Measurements from ENCODE around the gene BORCS8. TPM values are rescaled to one million over a fixed set of nuclear protein-coding genes. Genes with fewer than 3 reads are reported as not detected.
"Not testable (repeated sequence)": the region's sequence is repeated elsewhere in the genome, so short reads cannot be mapped to it uniquely, and the experiment has no call there.

The BORCS8 gene
- 10 to 100 TPM; 16.2 to 19.4 TPM for total RNA-seq
- long read RNA-seq, donor 1, partial matches to known transcripts: 1 of 7 reads
- long read RNA-seq, donor 1, other reads (novel, unspliced or antisense): 0 of 7 reads
- long read RNA-seq, donor 2, transcript BORCS8-202 (6 exons, 1,429 nt): major isoform, 18 of 29 reads
- long read RNA-seq, donor 2, partial matches to known transcripts: 2 of 29 reads
- long read RNA-seq, donor 2, other reads (novel, unspliced or antisense): 8 of 29 reads

- DNase-seq (ENCODE audit: low spot score): peak; percentile 99
- intact Hi-C loops (cut with DNase I): no loop called here
Observed at GRCh38 chr19:19192078-19192882, at the start of gene BORCS8, which contains the start of gene RFXANK. BORCS8 (minus strand) TSS chr19:19192152; CDS start chr19:19192117, 35 bp downstream. RFXANK (plus strand) TSS chr19:19192258; CDS start chr19:19193947, 1,689 bp downstream.

DNA sequence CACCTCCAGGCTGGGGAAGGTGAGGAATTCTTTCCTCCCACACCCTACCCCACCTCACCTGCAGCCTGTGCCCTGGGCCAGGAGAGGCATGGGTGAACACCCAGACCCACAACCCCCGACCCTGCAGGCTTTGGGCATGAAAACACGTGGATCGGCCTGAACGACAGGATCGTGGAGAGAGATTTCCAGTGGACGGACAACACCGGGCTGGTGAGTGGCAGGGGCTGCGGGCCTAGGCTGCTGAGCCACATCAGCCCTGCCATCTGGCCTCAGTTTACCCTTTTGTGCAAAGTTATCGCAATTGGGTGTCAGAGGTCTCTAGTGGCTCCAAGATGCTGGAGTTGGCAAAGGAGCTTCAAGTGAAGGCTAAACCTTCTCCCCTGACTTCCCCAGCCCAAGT is 48.5 kb upstream of the BORCS8 start:
- intact Hi-C loops (cut with DNase I): loop anchor here in 1 of 2 donors (1.0 kb wide), 1 partner anchor 42 kb away; no protein-coding TSS in a partner anchor
- DNase-seq (ENCODE audit: low spot score): no peak

DNA sequence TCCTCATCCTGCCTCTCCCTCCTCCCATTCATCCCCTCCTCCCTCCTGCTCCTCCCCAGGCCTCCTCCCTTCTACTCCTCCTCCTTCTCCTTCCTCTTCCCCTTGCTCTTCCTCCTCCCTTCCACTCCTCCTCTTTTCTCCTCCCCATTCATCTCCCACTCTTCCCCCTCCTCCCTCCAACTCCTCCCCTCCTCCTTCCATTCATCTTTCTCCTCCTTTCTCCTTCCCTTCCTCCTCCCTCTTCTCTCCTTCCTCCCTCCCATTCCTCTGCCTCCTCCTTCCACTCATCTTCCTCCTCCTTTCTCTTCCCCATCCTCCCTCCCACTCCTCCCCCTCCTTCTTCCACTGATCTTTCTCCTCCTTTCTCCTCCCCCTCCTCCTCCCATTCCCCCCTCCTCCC is 47.7 kb upstream of the BORCS8 start:
- intact Hi-C loops (cut with DNase I): loop anchor here in 1 of 2 donors (1.0 kb wide), 1 partner anchor 41 kb away; no protein-coding TSS in a partner anchor
- no peak for DNase-seq (ENCODE audit: low spot score)

DNA sequence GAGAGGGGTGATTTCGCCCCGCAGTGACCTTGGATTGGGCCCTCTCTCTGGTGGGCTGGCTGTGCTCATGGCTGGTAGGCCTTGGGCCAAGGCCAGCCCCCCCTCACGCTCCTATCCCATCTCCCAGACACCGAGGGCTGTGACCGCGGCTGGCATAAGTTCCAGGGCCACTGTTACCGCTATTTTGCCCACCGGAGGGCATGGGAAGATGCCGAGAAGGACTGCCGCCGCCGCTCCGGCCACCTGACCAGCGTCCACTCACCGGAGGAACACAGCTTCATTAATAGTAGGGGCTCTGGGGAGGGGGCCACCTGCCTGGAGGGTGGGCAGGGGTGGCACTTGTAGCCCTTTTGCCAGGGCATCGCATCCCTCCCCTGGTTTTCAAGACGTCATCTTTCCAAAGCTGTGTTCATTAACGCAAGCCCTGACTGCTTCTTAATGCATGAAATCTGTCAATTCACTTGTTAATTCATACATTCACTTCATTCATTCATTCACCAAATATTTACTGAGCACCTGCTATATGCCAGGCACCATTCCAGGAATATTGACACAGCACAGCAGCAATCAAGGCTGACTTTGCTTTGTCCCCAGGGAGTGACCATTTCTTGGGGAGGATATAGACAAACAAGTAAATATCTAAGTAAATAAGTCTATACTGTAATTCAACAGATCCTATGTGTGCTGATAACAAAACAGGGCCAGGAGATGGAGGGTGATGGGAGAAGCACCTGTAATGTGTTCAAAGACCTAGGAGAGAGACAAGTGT is 46.4 kb upstream of the BORCS8 start:
- intact Hi-C loops (cut with DNase I): no loop called here
- no peak for DNase-seq (ENCODE audit: low spot score)

GRCh38 chr19:19236173-19236572 is 44.2 kb upstream of the BORCS8 start:
- DNase-seq (ENCODE audit: low spot score): no peak
- intact Hi-C loops (cut with DNase I): no loop called here

DNA sequence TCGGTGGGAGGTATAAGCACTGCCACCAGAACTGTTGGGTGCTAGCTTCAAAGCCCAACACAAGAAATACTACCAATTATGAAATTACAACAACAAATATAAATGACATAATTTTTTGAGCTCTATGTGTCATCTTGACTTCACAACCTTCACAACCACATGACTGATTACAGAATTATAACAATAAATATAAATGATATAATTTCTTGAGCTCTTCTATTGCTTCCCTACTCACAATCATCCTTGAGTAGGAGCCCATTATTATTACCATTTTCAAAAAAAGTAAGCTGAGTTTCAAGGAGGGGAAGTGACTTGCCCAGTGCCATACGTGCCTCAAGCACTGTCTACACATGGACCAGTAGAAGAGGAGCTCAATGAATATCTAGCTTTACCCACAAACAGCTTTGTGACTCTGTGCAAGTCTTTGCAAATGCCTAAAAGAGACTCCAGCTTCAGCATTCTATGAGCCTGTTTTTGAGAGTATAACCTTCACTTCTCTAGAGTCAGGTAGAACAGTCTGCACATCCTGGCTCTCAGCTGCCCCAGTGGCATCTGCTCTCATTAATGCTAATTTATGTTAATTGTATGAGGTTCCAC is 42.4 kb upstream of the BORCS8 start:
- intact Hi-C loops (cut with DNase I): no loop called here
- no peak for DNase-seq (ENCODE audit: low spot score)

- intact Hi-C loops (cut with DNase I): no loop called here
- no peak for DNase-seq (ENCODE audit: low spot score)
Observed at GRCh38 chr19:19232261-19232721, 40.3 kb upstream of the BORCS8 start.

GRCh38 chr19:19230999-19231398 is 39.0 kb upstream of the BORCS8 start:
- intact Hi-C loops (cut with DNase I): no loop called here

GRCh38 chr19:19229701-19230100 is 37.7 kb upstream of the BORCS8 start:
- DNase-seq (ENCODE audit: low spot score): no peak
- intact Hi-C loops (cut with DNase I): loop anchor here in 1 of 2 donors (5.0 kb wide), 1 partner anchor 1882 kb away; no protein-coding TSS in a partner anchor

More at GRCh38 chr19:19230999-19231398, 39.0 kb upstream of the BORCS8 start:
- DNase-seq (ENCODE audit: low spot score): no peak

- DNase-seq (ENCODE audit: low spot score): no peak
- intact Hi-C loops (cut with DNase I): loop anchor here in 1 of 2 donors (5.0 kb wide), 1 partner anchor 1880 kb away; no protein-coding TSS in a partner anchor
Observed at GRCh38 chr19:19227217-19227616, 35.3 kb upstream of the BORCS8 start.

DNA sequence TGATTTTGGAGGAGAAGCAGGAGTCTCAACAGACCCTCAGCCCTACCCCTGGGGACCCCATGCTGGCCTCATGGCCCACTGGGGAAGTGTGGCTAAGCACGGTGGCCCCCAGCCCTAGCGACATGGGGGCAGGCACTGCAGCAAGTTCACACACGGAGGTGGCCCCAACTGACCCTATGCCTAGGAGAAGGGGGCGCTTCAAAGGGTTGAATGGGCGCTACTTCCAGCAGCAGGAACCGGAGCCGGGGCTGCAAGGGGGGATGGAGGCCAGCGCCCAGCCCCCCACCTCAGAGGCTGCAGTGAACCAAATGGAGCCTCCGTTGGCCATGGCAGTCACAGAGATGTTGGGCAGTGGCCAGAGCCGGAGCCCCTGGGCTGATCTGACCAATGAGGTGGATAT is 34.7 kb upstream of the BORCS8 start:
- intact Hi-C loops (cut with DNase I): loop anchor here in 1 of 2 donors (5.0 kb wide), 1 partner anchor 1879 kb away; no protein-coding TSS in a partner anchor

DNA sequence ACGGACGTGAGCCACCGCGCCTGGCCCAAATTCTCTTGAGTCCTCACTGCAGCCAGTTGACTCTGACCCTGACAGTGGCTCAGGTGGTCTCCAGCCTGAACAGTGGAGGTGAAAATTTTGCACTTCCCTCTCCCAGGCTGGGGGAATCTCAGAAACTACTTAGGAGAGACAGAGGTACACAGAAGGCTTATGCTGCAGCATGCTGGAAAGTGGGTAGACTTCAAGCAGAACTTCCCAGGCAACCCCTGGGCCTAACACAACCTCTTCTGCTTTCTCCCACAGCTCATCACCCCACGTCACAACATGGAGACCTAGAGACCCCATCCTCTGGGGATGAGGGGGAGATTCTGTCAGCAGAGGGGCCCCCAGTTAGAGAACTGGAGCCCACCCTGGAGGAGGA is 34.3 kb upstream of the BORCS8 start:
- no peak for DNase-seq (ENCODE audit: low spot score)
- intact Hi-C loops (cut with DNase I): loop anchor here in 1 of 2 donors (5.0 kb wide), 1 partner anchor 1879 kb away; no protein-coding TSS in a partner anchor

More for the DNA sequence above, 34.7 kb upstream of the BORCS8 start:
- DNase-seq (ENCODE audit: low spot score): no peak

GRCh38 chr19:19224852-19225494 is 33.0 kb upstream of the BORCS8 start:
- intact Hi-C loops (cut with DNase I): loop anchor here in 1 of 2 donors (5.0 kb wide), 1 partner anchor 1878 kb away; no protein-coding TSS in a partner anchor
- peak; percentile 85 for DNase-seq (ENCODE audit: low spot score)

DNA sequence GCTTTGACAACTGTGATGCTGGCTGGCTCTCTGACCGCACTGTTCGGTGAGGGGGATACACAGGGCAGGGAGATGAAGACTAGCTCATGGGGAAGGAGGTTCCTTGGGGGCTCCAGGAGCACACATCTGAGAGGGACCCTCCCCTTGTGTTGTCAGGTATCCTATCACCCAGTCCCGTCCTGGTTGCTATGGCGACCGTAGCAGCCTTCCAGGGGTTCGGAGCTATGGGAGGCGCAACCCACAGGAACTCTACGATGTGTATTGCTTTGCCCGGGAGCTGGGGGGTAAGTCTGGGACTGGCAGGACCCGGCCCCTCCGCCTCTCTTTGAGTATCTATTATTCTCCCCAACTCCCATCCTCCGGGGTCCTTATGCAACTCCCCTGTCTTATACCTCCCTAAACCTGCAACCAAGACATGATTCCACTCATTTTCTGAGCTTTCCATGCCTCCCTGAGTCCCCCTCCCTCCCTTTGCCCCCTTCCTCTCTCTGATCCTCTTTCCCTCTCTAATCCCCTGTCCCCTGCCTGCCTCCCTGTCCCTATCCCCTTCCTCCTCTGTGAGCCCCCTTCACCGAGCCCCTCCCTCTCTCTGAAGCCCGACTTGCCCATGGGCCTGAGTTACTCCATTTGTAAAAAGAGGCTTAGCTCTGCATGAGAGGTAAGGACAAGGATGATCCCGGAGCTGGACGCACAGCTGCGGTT is 32.3 kb upstream of the BORCS8 start:
- DNase-seq (ENCODE audit: low spot score): no peak
- intact Hi-C loops (cut with DNase I): no loop called here

DNA sequence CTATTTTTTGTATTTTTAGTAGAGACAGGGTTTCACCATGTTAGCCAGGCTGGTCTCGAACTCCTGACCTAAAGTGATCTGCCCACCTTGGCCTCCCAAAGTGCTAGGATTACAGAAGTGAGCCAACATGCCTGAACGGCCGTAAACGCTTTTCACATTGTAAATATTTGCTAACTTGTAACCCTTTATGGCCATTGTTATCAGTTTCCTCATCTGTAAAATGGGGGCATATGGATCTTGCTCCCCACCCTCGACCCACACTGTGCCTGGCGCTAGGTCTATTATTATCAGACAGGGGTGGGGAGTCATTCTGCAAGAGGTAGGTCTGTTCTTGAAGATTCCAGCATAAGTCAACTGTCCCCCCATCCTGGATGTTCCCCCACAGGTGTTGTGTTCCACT is 31.7 kb upstream of the BORCS8 start:
- intact Hi-C loops (cut with DNase I): no loop called here

DNA sequence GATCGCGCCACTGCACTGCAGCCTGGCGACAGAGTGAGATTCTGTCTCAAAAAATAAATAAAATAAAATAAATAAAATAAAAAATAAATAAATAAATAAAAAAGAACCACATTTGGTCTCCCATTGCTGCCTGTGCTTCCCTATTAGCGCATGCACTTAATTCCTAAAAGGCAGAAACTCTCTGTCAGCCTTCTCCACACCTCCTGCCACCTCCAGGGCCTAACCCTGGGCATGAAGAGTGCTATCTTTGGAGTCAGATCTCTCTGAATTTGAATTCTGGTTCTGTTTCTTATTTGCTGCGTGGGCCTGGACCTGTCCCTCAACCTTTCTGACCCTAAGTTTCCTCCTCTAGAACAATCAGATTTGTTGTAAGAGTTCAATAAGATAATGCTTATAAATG is 31.1 kb upstream of the BORCS8 start:
- no peak for DNase-seq (ENCODE audit: low spot score)
- intact Hi-C loops (cut with DNase I): no loop called here

More for the DNA sequence above, 31.7 kb upstream of the BORCS8 start:
- no peak for DNase-seq (ENCODE audit: low spot score)

DNA sequence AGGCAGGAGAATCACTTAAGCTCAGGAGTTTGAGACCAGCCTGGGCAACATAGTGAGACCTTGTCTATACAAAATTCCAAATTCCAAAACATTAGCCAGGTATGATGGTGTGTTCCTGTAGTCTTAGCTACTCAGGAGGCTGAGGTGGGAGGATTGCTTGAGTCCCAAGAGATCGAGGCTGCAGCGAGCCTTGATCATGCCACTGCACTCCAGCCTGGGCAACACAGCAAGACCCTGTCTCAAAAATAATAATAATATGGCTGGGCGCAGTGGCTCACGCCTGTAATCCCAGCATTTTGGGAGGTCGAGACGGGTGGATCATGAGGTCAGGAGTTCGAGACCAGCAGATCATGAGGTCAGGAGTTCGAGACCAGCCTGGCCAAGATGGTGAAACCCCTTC is 29.0 kb upstream of the BORCS8 start:
- DNase-seq (ENCODE audit: low spot score); intact Hi-C loops (cut with DNase I): not testable (repeated sequence)

DNA sequence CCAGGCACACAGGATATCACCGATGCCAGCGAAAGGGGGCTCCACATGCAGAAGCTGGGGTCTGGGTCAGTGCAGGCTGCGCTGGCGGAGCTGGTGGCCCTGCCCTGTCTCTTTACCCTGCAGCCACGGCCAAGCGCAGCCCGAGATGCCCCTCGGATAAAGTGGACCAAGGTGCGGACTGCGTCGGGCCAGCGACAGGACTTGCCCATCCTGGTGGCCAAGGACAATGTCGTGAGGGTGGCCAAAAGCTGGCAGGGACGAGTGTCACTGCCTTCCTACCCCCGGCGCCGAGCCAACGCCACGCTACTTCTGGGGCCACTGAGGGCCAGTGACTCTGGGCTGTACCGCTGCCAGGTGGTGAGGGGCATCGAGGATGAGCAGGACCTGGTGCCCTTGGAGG is 27.0 kb upstream of the BORCS8 start:
- intact Hi-C loops (cut with DNase I): no loop called here
- DNase-seq (ENCODE audit: low spot score): no peak
